HAP-1 (cell line): ENCODE data around the gene ZNF18.
A peak's percentile ranks its signal among the peaks of the same experiment; 100 is the strongest.
"Not testable (repeated sequence)": the region's sequence is repeated elsewhere in the genome, so short reads cannot be mapped to it uniquely, and the experiment has no call there.

ENCODE experiments used
- DNase-seq, 2 experiments: peaks; one replicate each; pipeline ENCODE4 v3.0.0-alpha.2; 2016 to 2020; ENCODE audit warnings: low spot score in 2 of 2
- H3K27me3 ChIP-seq: fragments of 250-450 bp; sonication (Bioruptor Pico); 2 replicates; pipeline ENCODE4 v1.5.1; 2020; ENCODE audit warnings: low read depth, mild to moderate bottlenecking, moderate library complexity
- H3K36me3 ChIP-seq: fragments of 250-450 bp; sonication (Bioruptor Pico); replicated peaks from 2 replicates; pipeline ENCODE4 v1.5.1; 2020; ENCODE audit warnings: mild to moderate bottlenecking
- H3K4me1 ChIP-seq: fragments of 250-450 bp; sonication (Bioruptor Pico); 2 replicates; pipeline ENCODE4 v1.5.1; 2020; ENCODE audit warnings: mild to moderate bottlenecking
- H3K4me3 ChIP-seq: fragments of 250-450 bp; sonication (Bioruptor Pico); 2 replicates; pipeline ENCODE4 v1.5.1; 2020; ENCODE audit warnings: mild to moderate bottlenecking, moderate library complexity
- H3K9me3 ChIP-seq: fragments of 250-450 bp; sonication (Bioruptor Pico); 2 replicates; pipeline ENCODE4 v1.5.1; 2020; ENCODE audit warnings: mild to moderate bottlenecking, moderate library complexity
- in situ Hi-C: fragments of 300-500 bp; cut with MboI; formaldehyde crosslinking; loops from 3 replicates; pipeline ENCODE4 v1.14.3; 2020; ENCODE audit warnings: low sequenced_read_pairs, inconsistent platforms, mixed read lengths

ZNF18 gene

DNA sequence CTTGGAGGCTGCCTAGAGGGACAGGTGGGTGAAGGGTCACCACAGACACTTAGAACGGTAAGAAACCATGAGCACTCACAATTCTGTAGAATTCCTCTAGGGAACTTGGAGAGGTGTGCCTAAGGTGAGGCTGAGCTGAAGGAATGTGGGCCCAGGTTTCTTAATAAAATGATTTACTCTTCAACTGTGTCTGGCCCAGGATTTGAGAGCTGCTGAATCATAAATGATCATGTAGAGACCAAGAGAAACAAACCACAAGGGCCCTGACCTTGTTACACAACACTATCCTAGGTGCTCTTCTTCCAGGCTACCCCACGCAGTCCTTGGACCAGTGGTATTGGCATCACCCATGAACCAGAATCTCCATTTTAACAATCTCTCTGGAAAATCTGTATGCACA is 27.7 kb downstream of the ZNF18 start:
- Histone ChIP-seq H3K9me3 (0 out of 2 replicates have a peak, but pooled peaks cover 2% of the 10 kb centered on the region), H3K4me1 (no peaks in the 10 kb centered on the region), H3K36me3 (no peaks in the 10 kb centered on the region), H3K4me3 (no peak overlapping the region), H3K27me3 (no peaks in the 10 kb centered on the region)
- in situ Hi-C loops = no loop called here
- DNase-seq = no peak

DNA sequence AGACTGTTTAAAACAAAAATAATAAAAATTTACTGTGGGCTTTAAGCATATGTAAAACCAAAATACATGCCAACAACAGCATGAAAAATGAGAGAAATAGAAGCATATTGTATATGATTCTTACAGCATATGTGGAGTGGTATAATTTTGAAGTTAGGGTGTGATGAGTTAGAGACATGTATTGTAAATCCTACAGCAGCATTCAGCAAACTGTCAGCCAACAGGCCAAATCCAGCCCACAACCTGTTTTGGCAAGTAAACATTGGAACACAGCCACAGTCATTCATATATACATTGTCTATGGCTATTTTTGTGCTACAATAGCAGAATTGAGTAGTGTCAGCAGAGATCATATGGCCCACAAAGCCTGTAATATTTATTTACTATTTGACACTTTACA is 42.3 kb downstream of the ZNF18 start:
- in situ Hi-C loops = no loop called here
- Histone ChIP-seq H3K4me3 (no peak overlapping the region), H3K36me3 (no peaks in the 10 kb centered on the region), H3K4me1 (no peaks in the 10 kb centered on the region), H3K9me3 (no peaks in the 10 kb centered on the region), H3K27me3 (no peaks in the 10 kb centered on the region)
- DNase-seq = no peak

DNA sequence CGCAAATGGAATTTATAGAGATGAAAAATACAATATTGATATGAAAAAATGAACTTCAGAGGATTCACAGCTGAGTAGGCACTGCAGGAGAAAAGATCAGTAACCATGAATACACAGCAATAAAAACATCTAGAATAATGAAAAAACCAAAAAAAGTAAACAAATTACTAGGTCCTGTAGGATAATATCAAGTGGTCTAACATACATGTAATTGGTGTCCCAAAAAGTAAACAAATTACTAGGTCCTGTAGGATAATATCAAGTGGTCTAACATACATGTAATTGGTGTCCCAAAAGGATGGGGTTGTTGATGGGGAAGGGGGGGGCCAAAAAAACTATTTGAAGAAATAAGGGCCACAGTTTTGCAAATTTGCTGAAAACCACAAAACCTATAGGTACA is 43.4 kb downstream of the ZNF18 start:
- Histone ChIP-seq H3K27me3 (no peaks in the 10 kb centered on the region), H3K36me3 (no peaks in the 10 kb centered on the region), H3K4me3 (no peak overlapping the region), H3K9me3 (no peaks in the 10 kb centered on the region), H3K4me1 (no peaks in the 10 kb centered on the region)
- in situ Hi-C loops = no loop called here
- DNase-seq = no peak

DNA sequence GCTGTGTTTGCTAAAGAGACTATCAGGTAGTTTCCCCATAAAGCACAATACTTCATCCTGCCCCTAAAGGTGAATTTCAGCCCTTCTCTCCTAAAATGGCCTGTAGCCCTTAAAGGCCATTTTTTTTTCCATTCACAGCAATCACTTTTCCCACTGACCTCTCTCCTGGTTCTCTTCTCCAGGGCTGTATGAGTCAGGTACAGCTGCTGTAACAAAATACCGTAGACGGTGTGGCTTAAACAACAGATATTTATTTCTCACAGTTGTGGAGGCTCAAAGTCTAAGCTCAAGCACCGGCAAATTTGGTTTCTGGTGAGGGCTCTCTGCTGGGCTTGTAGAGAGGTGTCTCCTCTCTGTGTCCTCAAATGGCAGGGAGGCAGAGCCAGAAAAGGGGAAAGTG is 44.7 kb downstream of the ZNF18 start:
- no peak for DNase-seq
- Histone ChIP-seq H3K27me3 (no peaks in the 10 kb centered on the region), H3K36me3 (no peaks in the 10 kb centered on the region), H3K4me1 (no peaks in the 10 kb centered on the region), H3K4me3 (no peak overlapping the region), H3K9me3 (no peaks in the 10 kb centered on the region)
- in situ Hi-C loops = no loop called here

DNA sequence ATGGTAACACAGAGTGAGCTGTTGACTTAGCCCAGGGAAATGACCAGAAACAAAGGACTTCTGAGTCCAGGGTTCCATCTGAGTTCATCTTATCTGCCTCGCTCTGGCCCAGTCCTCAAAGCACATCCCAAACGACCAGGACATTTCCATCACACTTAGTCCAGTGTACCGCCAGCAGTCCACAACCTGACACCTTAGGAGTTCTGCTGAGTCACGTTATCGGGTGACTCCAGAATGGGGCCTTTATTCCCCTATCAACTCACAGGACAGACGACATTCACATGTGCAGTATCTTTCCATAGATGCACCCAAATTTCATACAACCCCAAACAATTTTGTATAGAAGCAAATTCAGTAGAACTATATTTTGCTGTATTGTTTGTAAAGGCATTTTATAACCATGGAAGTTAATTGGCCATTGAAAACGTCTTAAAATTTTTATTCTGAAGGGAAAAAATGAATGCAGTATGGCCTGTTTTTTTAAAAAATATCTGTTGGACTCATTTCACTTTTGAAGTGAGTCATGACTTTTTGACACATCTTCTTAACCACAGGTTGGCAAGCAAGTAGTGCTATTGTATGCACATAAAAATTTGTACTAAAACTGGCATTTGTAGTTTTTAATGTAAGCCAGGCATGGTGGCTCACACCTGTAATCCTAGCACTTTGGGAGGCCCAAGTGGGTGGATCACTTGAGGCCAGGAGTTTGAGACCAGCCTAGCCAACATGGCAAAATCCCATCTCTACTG is 46.3 kb downstream of the ZNF18 start:
- DNase-seq = no peak
- Histone ChIP-seq H3K4me1 (no peaks in the 10 kb centered on the region), H3K27me3 (no peaks in the 10 kb centered on the region), H3K9me3 (no peaks in the 10 kb centered on the region), H3K36me3 (no peaks in the 10 kb centered on the region), H3K4me3 (no peak overlapping the region)
- in situ Hi-C loops = no loop called here

DNA sequence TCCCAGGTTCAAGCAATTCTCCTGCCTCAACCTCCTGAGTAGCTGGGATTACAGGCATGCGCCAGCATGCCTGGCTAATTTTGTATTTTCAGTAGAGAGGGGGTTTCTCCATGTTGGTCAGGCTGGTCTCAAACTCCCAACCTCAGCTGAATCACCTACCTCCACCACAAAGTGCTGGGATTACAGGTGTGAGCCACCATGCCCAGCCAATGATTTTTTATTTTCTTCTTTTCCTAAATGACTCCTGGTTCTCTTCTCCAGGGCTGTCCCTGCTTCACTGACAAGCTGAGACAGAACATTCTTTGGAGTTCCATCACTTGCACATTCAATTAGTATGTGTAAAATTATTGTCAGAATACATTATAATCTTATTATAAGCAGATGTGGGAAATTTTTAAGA is 47.7 kb downstream of the ZNF18 start:
- H3K9me3 ChIP-seq, in situ Hi-C loops, H3K4me3 ChIP-seq, H3K4me1 ChIP-seq, H3K27me3 ChIP-seq, H3K36me3 ChIP-seq, DNase-seq: not testable (repeated sequence)

DNA sequence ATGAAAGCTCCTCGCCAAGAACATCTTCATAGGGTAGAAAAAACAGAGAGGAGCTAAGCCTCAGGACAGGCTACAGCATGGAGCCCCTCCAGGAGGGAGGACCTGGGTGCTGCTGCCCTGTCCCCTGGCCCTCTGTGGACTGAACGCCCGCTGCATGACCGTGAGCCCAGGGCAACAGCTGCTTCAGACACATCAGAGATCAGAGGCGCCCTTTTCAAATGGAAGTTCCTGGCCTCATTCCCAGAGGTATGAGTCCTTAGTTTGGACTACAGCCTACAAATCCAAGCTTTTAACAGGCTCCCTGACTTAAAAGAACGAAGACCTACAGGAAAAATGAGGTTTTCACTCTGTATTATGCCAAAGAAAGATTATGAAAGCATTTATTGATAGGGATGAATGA is 48.5 kb downstream of the ZNF18 start:
- Histone ChIP-seq H3K9me3 (no peaks in the 10 kb centered on the region), H3K4me3 (no peak overlapping the region), H3K27me3 (no peaks in the 10 kb centered on the region), H3K4me1 (no peaks in the 10 kb centered on the region), H3K36me3 (no peaks in the 10 kb centered on the region)
- DNase-seq = no peak
- in situ Hi-C loops = no loop called here

DNA sequence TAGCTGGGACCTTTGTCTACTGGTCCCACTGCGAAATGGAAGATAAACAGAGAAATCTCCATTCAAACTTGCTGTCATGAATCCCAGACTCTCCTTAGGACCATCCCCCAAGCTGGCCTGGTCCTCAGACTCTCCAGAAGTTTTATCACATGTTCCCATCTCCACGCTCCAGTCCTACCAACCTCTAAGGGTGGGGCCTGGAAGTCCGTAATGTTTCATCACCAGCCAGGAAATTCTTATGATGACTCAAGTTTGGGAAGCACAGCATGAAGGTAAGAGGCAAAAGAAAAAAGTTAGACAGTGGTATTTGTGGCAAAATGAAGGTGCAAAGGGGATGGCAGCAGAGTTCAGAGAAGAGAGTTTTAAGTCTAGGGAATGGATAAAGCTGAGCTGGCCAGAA is 52.7 kb downstream of the ZNF18 start:
- no peaks in the 10 kb centered on the region for H3K4me1 ChIP-seq
- no peaks in the 10 kb centered on the region for H3K36me3 ChIP-seq
- no peaks in the 10 kb centered on the region for H3K9me3 ChIP-seq
- no peak for DNase-seq
- in situ Hi-C loops = no loop called here
- H3K4me3 ChIP-seq = no peak overlapping the region
- no peaks in the 10 kb centered on the region for H3K27me3 ChIP-seq

DNA sequence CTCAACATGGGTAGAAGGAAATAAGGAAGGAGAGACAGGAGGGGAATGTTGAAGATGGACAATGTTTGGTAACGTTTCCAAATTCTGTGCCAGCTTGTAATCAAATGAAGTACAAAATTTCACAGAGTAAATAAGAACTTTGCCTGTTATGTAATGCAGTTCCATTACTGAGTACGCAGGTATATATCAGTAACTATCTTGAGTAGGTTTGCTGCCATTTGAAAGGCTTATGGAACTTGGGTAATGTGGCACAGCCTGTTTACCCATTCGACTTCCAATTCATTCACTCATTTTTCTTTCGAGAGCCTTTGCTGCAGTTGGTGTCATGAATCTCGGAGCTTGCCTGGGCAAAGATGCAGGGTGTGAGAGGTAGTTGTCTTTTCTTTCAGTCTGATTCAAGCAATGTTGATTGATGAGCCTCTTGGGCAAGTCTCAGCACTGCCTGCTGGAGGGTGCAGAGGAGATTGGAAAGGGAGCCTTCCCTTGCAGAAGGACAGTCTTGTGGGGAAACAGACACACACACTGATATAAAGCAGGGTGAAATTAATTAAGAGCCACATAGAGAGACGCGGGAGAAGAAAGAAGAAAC is 53.4 kb downstream of the ZNF18 start:
- Histone ChIP-seq H3K4me1 (no peaks in the 10 kb centered on the region), H3K36me3 (no peaks in the 10 kb centered on the region), H3K4me3 (no peak overlapping the region), H3K27me3 (no peaks in the 10 kb centered on the region), H3K9me3 (no peaks in the 10 kb centered on the region)
- in situ Hi-C loops = no loop called here
- DNase-seq = no peak

DNA sequence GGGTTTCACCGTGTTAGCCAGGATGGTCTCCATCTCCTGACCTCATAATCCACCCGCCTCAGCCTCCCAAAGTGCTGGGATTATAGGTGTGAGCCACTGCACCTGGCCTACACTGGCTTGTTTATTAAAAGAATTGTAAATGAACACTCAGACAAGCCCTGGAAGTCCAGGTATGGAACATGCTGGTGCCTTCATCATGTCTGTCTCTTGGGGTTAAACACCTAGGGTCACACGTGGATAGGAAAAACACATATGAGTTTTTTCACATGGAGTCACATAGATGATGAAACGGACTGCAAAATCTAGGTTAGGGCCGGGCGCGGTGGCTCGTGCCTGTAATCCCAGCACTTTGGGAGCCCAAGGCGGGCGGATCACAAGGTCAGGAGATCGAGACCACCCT is 54.2 kb downstream of the ZNF18 start:
- DNase-seq, H3K9me3 ChIP-seq, H3K36me3 ChIP-seq, H3K4me1 ChIP-seq, H3K4me3 ChIP-seq, H3K27me3 ChIP-seq, in situ Hi-C loops: not testable (repeated sequence)

DNA sequence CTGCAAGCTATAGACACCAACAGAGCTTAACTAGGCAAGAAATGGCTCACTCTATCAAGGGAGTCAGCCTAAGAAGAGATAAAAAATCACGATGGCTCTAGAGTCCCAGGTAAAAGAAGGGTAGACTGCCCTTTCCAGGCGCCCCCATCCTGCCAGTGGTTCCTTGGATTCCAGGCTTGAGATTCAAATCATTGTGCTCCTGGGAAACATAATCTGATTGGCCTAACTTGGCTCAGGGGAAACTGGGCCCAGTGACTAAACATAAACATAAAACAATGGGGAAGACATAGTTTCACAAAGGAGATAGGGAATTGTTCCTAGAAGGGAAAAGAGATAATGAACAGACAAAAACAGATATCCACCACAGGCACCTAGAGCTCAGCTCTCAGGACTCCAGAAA is 56.4 kb downstream of the ZNF18 start:
- no peaks in the 10 kb centered on the region for H3K9me3 ChIP-seq
- H3K27me3 ChIP-seq = no peaks in the 10 kb centered on the region
- H3K4me3 ChIP-seq = no peak overlapping the region
- H3K36me3 ChIP-seq = no peaks in the 10 kb centered on the region
- H3K4me1 ChIP-seq = no peaks in the 10 kb centered on the region
- in situ Hi-C loops = no loop called here
- no peak for DNase-seq

DNA sequence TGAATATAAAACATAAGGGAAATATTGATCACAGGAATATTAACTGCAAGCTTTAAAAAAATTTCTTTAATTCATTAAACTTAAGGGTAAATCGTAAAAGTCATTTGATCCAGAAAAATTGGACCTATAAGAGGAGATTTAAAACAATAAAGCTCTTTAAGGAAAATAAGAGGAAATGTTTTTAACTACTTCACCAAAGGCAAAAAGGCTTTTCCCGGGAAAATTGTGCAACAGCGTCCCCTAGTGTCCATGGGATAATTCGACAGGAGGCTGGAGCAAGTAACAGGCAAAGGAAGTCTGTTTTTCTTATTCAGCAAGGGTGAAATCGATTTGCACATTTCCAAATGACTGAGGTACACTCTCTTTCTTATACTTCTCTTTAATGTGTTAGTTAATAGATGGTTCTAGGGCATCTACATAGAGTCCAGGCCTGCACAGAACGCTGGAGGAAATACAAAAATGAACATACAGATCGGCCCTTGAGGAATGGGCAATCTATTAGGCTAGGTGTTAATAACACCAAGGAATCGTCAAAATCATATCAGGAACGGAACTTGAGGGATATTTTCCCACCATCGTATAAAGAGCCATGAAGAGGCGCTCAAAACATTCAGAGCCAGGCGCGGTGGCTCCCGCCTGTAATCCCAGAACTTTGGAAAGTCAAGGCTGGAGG is 61.4 kb downstream of the ZNF18 start:
- in situ Hi-C loops = no loop called here
- Histone ChIP-seq H3K36me3 (no peaks in the 10 kb centered on the region), H3K4me1 (no peaks in the 10 kb centered on the region), H3K9me3 (no peaks in the 10 kb centered on the region), H3K4me3 (no peak overlapping the region), H3K27me3 (no peaks in the 10 kb centered on the region)
- DNase-seq = peak in 1 of 2 experiments; percentile 77

DNA sequence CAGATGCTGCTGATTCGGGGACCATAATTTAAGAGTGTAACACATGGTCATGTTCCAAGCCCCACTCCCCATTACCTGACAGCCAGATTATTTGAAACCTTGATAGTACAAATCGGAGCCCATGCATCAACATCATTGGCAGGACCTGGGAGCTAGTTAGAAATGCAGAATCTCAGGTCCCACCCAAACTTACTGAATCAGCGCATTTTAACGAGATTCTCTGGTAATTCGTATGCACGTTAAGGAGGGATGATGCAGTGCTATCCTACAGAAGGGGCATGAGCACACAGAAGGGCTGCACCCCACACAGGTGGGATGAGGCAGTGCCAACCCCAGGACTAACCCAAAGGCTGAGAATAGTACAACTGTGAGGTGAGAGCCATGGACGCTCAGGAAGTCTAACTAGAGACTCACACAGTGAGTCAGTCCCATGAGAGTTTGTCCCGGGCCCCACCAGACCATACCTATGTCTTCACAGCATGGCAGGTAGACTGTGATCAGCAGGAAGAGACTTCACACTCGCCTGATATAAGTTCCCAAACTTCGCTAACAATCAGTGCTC is 64.9 kb downstream of the ZNF18 start:
- H3K9me3 ChIP-seq = no peaks in the 10 kb centered on the region
- no peaks in the 10 kb centered on the region for H3K4me1 ChIP-seq
- H3K36me3 ChIP-seq = no peaks in the 10 kb centered on the region
- H3K27me3 ChIP-seq = no peaks in the 10 kb centered on the region
- in situ Hi-C loops = no loop called here
- H3K4me3 ChIP-seq = no peak overlapping the region
- DNase-seq = no peak

DNA sequence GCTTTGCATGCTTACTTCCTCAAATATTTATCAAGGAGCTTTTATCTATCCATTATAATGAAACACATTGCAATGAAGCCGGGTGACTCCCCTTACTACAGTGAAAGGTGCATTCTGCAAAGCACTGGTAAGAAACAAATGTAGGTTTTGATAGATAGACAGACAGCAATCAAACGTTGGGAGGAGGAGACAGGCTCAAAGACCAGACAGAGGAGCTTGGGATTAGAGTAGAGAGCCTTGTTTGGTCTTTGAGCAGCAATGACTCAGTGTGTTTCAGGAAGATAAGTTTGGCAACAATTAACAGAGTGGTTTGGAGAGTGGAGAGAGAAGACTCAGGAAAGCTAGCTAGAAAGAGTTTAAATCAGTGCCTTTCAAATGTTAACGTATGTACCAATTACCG is 68.8 kb downstream of the ZNF18 start:
- Histone ChIP-seq H3K4me1 (no peaks in the 10 kb centered on the region), H3K36me3 (no peaks in the 10 kb centered on the region), H3K27me3 (no peaks in the 10 kb centered on the region), H3K4me3 (no peak overlapping the region), H3K9me3 (no peaks in the 10 kb centered on the region)
- in situ Hi-C loops = no loop called here
- DNase-seq = no peak
